ENCODE data around the gene ACER2. TPM values are rescaled to one million over a fixed set of nuclear protein-coding genes. Genes with fewer than 3 reads are reported as not detected.
"Not testable (repeated sequence)": the region's sequence is repeated elsewhere in the genome, so short reads cannot be mapped to it uniquely, and the experiment has no call there.

Gene ACER2
- total and polyA plus RNA-seq, 9 donors = 0.83 to 1.4 (median 1.1) TPM

DNA sequence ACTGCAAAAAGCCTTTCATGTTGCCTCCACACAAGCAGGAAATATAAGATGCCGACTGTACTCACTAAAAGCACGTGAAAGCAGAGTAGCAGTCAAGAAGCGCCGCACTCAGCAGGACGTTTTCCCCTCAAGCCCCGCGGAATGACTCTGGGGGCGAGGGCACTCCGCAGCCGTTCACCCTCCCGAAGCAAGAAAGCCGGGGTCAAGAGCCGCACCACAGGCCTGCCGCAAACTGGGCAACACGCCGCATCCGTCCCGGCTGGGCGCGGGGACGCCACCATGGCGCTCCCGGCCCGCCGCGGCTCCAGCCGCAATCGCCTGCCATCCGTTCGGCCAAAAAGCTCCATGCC is 29.1 kb upstream of the ACER2 start:
- Histone ChIP-seq H3K4me3 (ENCODE audit: low read length) (peak overlapping the region; percentile 50), H3K9me3 (replicated peaks; ENCODE audit: control insufficient read depth, low read depth, low read length) (no peaks in the 10 kb centered on the region), H3K36me3 (ENCODE audit: control insufficient read depth, insufficient read depth, low read length) (peaks cover 36% of the 10 kb centered on the region), H3K27ac (ENCODE audit: low read length) (peak overlapping the region; percentile 88), H3K4me1 (ENCODE audit: control insufficient read depth, insufficient read depth, low read length) (peaks cover 5% of the 10 kb centered on the region), H3K27me3 (ENCODE audit: control insufficient read depth, insufficient read depth, low read length) (no peaks in the 10 kb centered on the region)
- 0% methylated on average over 30 of the region's 30 CpGs for WGBS (ENCODE audit: insufficient coverage)
- DNase-seq = peak; percentile 59

DNA sequence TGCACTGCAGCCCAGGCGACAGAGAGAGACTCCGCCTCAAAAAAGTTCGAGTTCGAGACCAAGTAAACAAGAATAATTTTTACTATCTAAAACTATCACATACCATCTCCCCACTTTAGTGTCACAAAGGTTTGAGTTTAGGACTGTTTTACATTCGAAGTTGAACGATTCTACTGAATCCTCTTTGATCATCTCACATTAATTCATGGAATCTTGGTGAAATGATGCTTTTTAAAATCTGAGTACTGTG is 28.1 kb upstream of the ACER2 start:
- WGBS (ENCODE audit: insufficient coverage) = no CpG with 5 or more reads among the region's 6 CpGs
- DNase-seq = no peak
- Histone ChIP-seq H3K4me3 (ENCODE audit: low read length) (peak overlapping the region; percentile 50), H3K27me3 (ENCODE audit: control insufficient read depth, insufficient read depth, low read length) (no peaks in the 10 kb centered on the region), H3K4me1 (ENCODE audit: control insufficient read depth, insufficient read depth, low read length) (peaks cover 5% of the 10 kb centered on the region), H3K9me3 (replicated peaks; ENCODE audit: control insufficient read depth, low read depth, low read length) (no peaks in the 10 kb centered on the region), H3K36me3 (ENCODE audit: control insufficient read depth, insufficient read depth, low read length) (peaks cover 27% of the 10 kb centered on the region), H3K27ac (ENCODE audit: low read length) (peak overlapping the region; percentile 88)

- no CpG with 5 or more reads among the region's 2 CpGs for WGBS (ENCODE audit: insufficient coverage)
- no peak overlapping the region for H3K4me3 ChIP-seq (ENCODE audit: low read length)
- peaks cover 21% of the 10 kb centered on the region for H3K36me3 ChIP-seq (ENCODE audit: control insufficient read depth, insufficient read depth, low read length)
- peaks cover 5% of the 10 kb centered on the region for H3K4me1 ChIP-seq (ENCODE audit: control insufficient read depth, insufficient read depth, low read length)
- H3K27me3 ChIP-seq (ENCODE audit: control insufficient read depth, insufficient read depth, low read length) = no peaks in the 10 kb centered on the region
- DNase-seq = no peak
- no peak overlapping the region for H3K27ac ChIP-seq (ENCODE audit: low read length)
- H3K9me3 ChIP-seq (replicated peaks; ENCODE audit: control insufficient read depth, low read depth, low read length) = no peaks in the 10 kb centered on the region
These were observed 27.2 kb upstream of the ACER2 start for GRCh38 chr9:19381656-19382055.

DNA sequence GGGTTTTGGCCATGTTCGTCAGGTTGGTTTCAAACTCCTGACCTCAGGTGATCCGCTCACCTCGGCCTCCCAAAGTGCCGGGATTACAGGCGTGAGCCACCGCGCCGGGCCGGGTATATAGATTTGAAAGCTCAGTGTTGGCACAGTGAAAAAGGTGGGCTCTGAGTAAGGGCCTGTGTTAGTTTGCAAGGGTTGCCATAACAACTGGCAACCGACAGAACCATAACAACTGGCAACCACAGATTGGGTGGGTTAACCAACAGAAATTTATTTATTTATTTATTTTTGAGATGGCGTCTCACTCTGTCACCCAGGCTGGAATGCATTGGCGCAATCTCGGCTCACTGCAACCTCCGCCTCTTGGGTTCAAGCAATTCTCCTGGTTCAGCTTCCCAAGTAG is 23.6 kb upstream of the ACER2 start:
- not testable (repeated sequence) for H3K27ac ChIP-seq (ENCODE audit: low read length); H3K4me1 ChIP-seq (ENCODE audit: control insufficient read depth, insufficient read depth, low read length); H3K27me3 ChIP-seq (ENCODE audit: control insufficient read depth, insufficient read depth, low read length); DNase-seq; H3K36me3 ChIP-seq (ENCODE audit: control insufficient read depth, insufficient read depth, low read length); H3K9me3 ChIP-seq (replicated peaks; ENCODE audit: control insufficient read depth, low read depth, low read length); H3K4me3 ChIP-seq (ENCODE audit: low read length)
- WGBS (ENCODE audit: insufficient coverage) = 98% methylated on average over 10 of the region's 14 CpGs

GRCh38 chr9:19385786-19386501 is 22.9 kb upstream of the ACER2 start:
- WGBS (ENCODE audit: insufficient coverage) = no CpG with 5 or more reads among the region's 6 CpGs
- H3K9me3 ChIP-seq (replicated peaks; ENCODE audit: control insufficient read depth, low read depth, low read length) = no peaks in the 10 kb centered on the region

GRCh38 chr9:19386502-19387044 is 22.2 kb upstream of the ACER2 start:
- no peaks in the 10 kb centered on the region for H3K9me3 ChIP-seq (replicated peaks; ENCODE audit: control insufficient read depth, low read depth, low read length)
- no peaks in the 10 kb centered on the region for H3K4me1 ChIP-seq (ENCODE audit: control insufficient read depth, insufficient read depth, low read length)
- H3K27ac ChIP-seq (ENCODE audit: low read length) = no peak overlapping the region
- no peak overlapping the region for H3K4me3 ChIP-seq (ENCODE audit: low read length)
- no peaks in the 10 kb centered on the region for H3K36me3 ChIP-seq (ENCODE audit: control insufficient read depth, insufficient read depth, low read length)
- no peak for DNase-seq
- no peaks in the 10 kb centered on the region for H3K27me3 ChIP-seq (ENCODE audit: control insufficient read depth, insufficient read depth, low read length)
- WGBS (ENCODE audit: insufficient coverage) = no CpG with 5 or more reads among the region's 2 CpGs

More at GRCh38 chr9:19385786-19386501, 22.9 kb upstream of the ACER2 start:
- no peaks in the 10 kb centered on the region for H3K27me3 ChIP-seq (ENCODE audit: control insufficient read depth, insufficient read depth, low read length)
- no peak overlapping the region for H3K4me3 ChIP-seq (ENCODE audit: low read length)
- no peak for DNase-seq
- H3K4me1 ChIP-seq (ENCODE audit: control insufficient read depth, insufficient read depth, low read length) = no peaks in the 10 kb centered on the region
- H3K36me3 ChIP-seq (ENCODE audit: control insufficient read depth, insufficient read depth, low read length) = no peaks in the 10 kb centered on the region
- H3K27ac ChIP-seq (ENCODE audit: low read length) = no peak overlapping the region

GRCh38 chr9:19387317-19387716 is 21.5 kb upstream of the ACER2 start:
- no peaks in the 10 kb centered on the region for H3K36me3 ChIP-seq (ENCODE audit: control insufficient read depth, insufficient read depth, low read length)
- DNase-seq = no peak
- no peaks in the 10 kb centered on the region for H3K9me3 ChIP-seq (replicated peaks; ENCODE audit: control insufficient read depth, low read depth, low read length)
- no peak overlapping the region for H3K27ac ChIP-seq (ENCODE audit: low read length)
- H3K4me3 ChIP-seq (ENCODE audit: low read length) = no peak overlapping the region
- WGBS (ENCODE audit: insufficient coverage) = 65% methylated on average over 2 of the region's 2 CpGs
- H3K27me3 ChIP-seq (ENCODE audit: control insufficient read depth, insufficient read depth, low read length) = no peaks in the 10 kb centered on the region
- no peaks in the 10 kb centered on the region for H3K4me1 ChIP-seq (ENCODE audit: control insufficient read depth, insufficient read depth, low read length)

GRCh38 chr9:19389539-19389938 is 19.3 kb upstream of the ACER2 start:
- not testable (repeated sequence) for H3K27ac ChIP-seq (ENCODE audit: low read length); DNase-seq
- no CpG with 5 or more reads among the region's 4 CpGs for WGBS (ENCODE audit: insufficient coverage)

GRCh38 chr9:19397845-19398244 is 11.0 kb upstream of the ACER2 start:
- WGBS (ENCODE audit: insufficient coverage) = 71% methylated on average over 1 of the region's 1 CpG
- Histone ChIP-seq H3K36me3 (ENCODE audit: control insufficient read depth, insufficient read depth, low read length) (no peaks in the 10 kb centered on the region), H3K4me3 (ENCODE audit: low read length) (no peak overlapping the region), H3K27ac (ENCODE audit: low read length) (no peak overlapping the region), H3K9me3 (replicated peaks; ENCODE audit: control insufficient read depth, low read depth, low read length) (no peaks in the 10 kb centered on the region), H3K4me1 (ENCODE audit: control insufficient read depth, insufficient read depth, low read length) (no peaks in the 10 kb centered on the region), H3K27me3 (ENCODE audit: control insufficient read depth, insufficient read depth, low read length) (no peaks in the 10 kb centered on the region)
- DNase-seq = no peak

More at GRCh38 chr9:19389539-19389938, 19.3 kb upstream of the ACER2 start:
- not testable (repeated sequence) for H3K36me3 ChIP-seq (ENCODE audit: control insufficient read depth, insufficient read depth, low read length); H3K4me1 ChIP-seq (ENCODE audit: control insufficient read depth, insufficient read depth, low read length); H3K4me3 ChIP-seq (ENCODE audit: low read length); H3K27me3 ChIP-seq (ENCODE audit: control insufficient read depth, insufficient read depth, low read length); H3K9me3 ChIP-seq (replicated peaks; ENCODE audit: control insufficient read depth, low read depth, low read length)

DNA sequence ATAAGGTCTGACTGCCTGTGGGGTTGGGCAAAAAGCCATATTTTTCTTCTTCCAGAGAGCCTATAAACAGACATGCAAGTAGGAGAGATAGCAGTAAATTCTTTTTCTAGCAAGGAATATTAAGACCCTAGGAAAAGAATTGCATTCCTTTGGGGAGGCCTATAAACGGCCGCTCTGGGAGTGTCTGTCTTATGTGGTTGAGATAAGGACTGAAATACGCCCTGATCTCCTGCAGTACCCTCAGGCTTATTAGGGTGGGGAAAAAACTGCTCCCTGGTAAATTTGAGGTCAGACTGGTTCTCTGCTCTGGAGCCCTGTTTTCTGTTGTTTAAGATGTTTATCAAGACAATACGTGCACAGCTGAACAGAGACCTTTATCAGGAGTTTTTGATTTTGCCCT is 5.6 kb upstream of the ACER2 start:
- 77% methylated on average over 4 of the region's 4 CpGs for WGBS (ENCODE audit: insufficient coverage)
- DNase-seq; H3K27me3 ChIP-seq (ENCODE audit: control insufficient read depth, insufficient read depth, low read length); H3K4me1 ChIP-seq (ENCODE audit: control insufficient read depth, insufficient read depth, low read length); H3K4me3 ChIP-seq (ENCODE audit: low read length); H3K36me3 ChIP-seq (ENCODE audit: control insufficient read depth, insufficient read depth, low read length); H3K27ac ChIP-seq (ENCODE audit: low read length); H3K9me3 ChIP-seq (replicated peaks; ENCODE audit: control insufficient read depth, low read depth, low read length): not testable (repeated sequence)

Measured in muscle of leg (tissue), 11 donors.